ENCODE results near the gene ARFRP1. TPM values are rescaled to one million over a fixed set of nuclear protein-coding genes. Genes with fewer than 3 reads are reported as not detected.

ARFRP1 gene
- total and polyA plus RNA-seq, 2 of the 13 experiments (the other 11 are each of a cell fraction or from before 2014, with no cell fraction given), result 32.0 to 51.1 TPM

GRCh38 chr20:63658749-63659187 is 49.0 kb downstream of the ARFRP1 start (continued):
- TF ChIP-seq REST (IDR thresholded peaks at IDR 0.05; ENCODE audit: borderline replicate concordance in 1 of 2, low read depth in 1 of 2, low read length in 2 of 2) (no peak), DDIT3 (CRISPR knock-in tag; IDR thresholded peaks at IDR 0.05) (no peak), HES4 (CRISPR knock-in tag; IDR thresholded peaks at IDR 0.05; ENCODE audit: borderline replicate concordance) (peak; percentile 47; the same call in 1 of the 2 replicates), TFE3 (CRISPR knock-in tag; IDR thresholded peaks at IDR 0.05) (0 out of 2 replicates have a peak, but pooled peaks have one; percentile 2), ZNF670 (CRISPR knock-in tag; IDR thresholded peaks at IDR 0.05; ENCODE audit: borderline replicate concordance) (0 out of 2 replicates have a peak, but pooled peaks have one; percentile 16), ZNF549 (CRISPR knock-in tag; IDR thresholded peaks at IDR 0.05) (no peak), AKNA (CRISPR knock-in tag; IDR thresholded peaks at IDR 0.05; ENCODE audit: borderline replicate concordance) (no peak), RBAK (CRISPR knock-in tag; IDR thresholded peaks at IDR 0.05) (peak; percentile 46; the same call in 1 of the 2 replicates), ZNF747 (CRISPR knock-in tag; IDR thresholded peaks at IDR 0.05; ENCODE audit: borderline replicate concordance) (0 out of 2 replicates have a peak, but pooled peaks have one; percentile 2), ZNF12 (CRISPR knock-in tag; IDR thresholded peaks at IDR 0.05) (no peak), DNMT1 (CRISPR knock-in tag; IDR thresholded peaks at IDR 0.05) (peak; percentile 2; the same call in 1 of the 2 replicates), ZNF609 (CRISPR knock-in tag; IDR thresholded peaks at IDR 0.05; ENCODE audit: borderline replicate concordance) (0 out of 2 replicates have a peak, but pooled peaks have one; percentile 1)
